Activated naive CD4-positive, alpha-beta T cell treated with anti-CD3 and anti-CD28 coated beads for 36 hours (primary cell): ENCODE measurements around the gene COA6. TPM values are rescaled to one million over a fixed set of nuclear protein-coding genes. Genes with fewer than 3 reads are reported as not detected.
"Not testable (repeated sequence)": the region's sequence is repeated elsewhere in the genome, so short reads cannot be mapped to it uniquely, and the experiment has no call there.

Source experiments
- CTCF ChIA-PET: fragments of 350-600 bp; sonication (Branson Sonifier 250); formaldehyde crosslinking; loops from one replicate; lab custom pipeline; 2021; ENCODE audit warnings: antibody characterized with exemption; lab: Charles Lee
- DNase-seq: peaks from one replicate; pipeline ENCODE4 v3.0.0-alpha.2; 2020
- H3K27ac Mint-ChIP-seq: one replicate; pipeline ENCODE4 v1.8.0; 2021; ENCODE audit warnings: mild to moderate bottlenecking, mixed read lengths
- H3K27me3 Mint-ChIP-seq: one replicate; pipeline ENCODE4 v1.8.0; 2021; ENCODE audit warnings: low read depth, mixed read lengths
- H3K36me3 Mint-ChIP-seq: one replicate; pipeline ENCODE4 v1.8.0; 2021; ENCODE audit warnings: low read depth, mixed read lengths
- H3K4me1 Mint-ChIP-seq: one replicate; pipeline ENCODE4 v1.8.0; 2021; ENCODE audit warnings: low read depth, mixed read lengths
- H3K4me3 Mint-ChIP-seq: one replicate; pipeline ENCODE4 v1.8.0; 2021; ENCODE audit warnings: mild to moderate bottlenecking, moderate library complexity, mixed read lengths
- H3K9me3 Mint-ChIP-seq: one replicate; pipeline ENCODE4 v1.8.0; 2021; ENCODE audit warnings: mixed read lengths
- intact Hi-C: fragments of 100-400 bp; cut with micrococcal nuclease; formaldehyde crosslinking; loops from one replicate; pipeline ENCODE4 v1.15.1; 2023
- total RNA-seq, 2 experiments: library from RNA; stranded (reverse); gene quantifications; one replicate each; pipeline ENCODE4 v1.2.3, GENCODE V29; 2021

The COA6 gene
- total RNA-seq, 2 experiments from 2014 or later: 45.8 to 50.2 TPM

GRCh38 chr1:234396871-234397270 lies 23.6 kb downstream of the COA6 start:
- Mint-ChIP-seq H3K27ac (peak overlapping the region; percentile 67), H3K4me3 (no peak overlapping the region), H3K9me3 (no peaks in the 10 kb centered on the region), H3K4me1 (peaks cover 43% of the 10 kb centered on the region), H3K36me3 (peaks cover 17% of the 10 kb centered on the region), H3K27me3 (no peaks in the 10 kb centered on the region)
- DNase-seq: no peak
- intact Hi-C loops: no loop called here
- CTCF ChIA-PET: no interaction called here

- no peak overlapping the region for H3K4me3 Mint-ChIP-seq
- peaks cover 50% of the 10 kb centered on the region for H3K4me1 Mint-ChIP-seq
- H3K27me3 Mint-ChIP-seq: no peaks in the 10 kb centered on the region
- H3K27ac Mint-ChIP-seq: peak overlapping the region; percentile 17
- CTCF ChIA-PET: interaction anchor here (0.6 to 2.5 kb wide), 8 partner anchors 9 to 1367 kb away, joined by 3 to 7 read pairs (median 4); no protein-coding TSS in a partner anchor
- no peaks in the 10 kb centered on the region for H3K9me3 Mint-ChIP-seq
- DNase-seq: no peak
- intact Hi-C loops: loop anchor here (1.0 to 2.0 kb wide), 4 partner anchors 24 to 613 kb away; partner anchors contain the start of genes COA6 and TARBP1
- peaks cover 15% of the 10 kb centered on the region for H3K36me3 Mint-ChIP-seq
Measured at GRCh38 chr1:234397732-234398131, 24.5 kb downstream of the COA6 start.

GRCh38 chr1:234398849-234399381 lies 25.7 kb downstream of the COA6 start:
- Mint-ChIP-seq H3K9me3 (no peaks in the 10 kb centered on the region), H3K4me1 (peaks cover 58% of the 10 kb centered on the region), H3K27ac (peak overlapping the region; percentile 91), H3K4me3 (peak overlapping the region; percentile 60), H3K36me3 (peaks cover 16% of the 10 kb centered on the region), H3K27me3 (no peaks in the 10 kb centered on the region)
- peak; percentile 23 for DNase-seq
- CTCF ChIA-PET: interaction anchor here (0.5 to 2.5 kb wide), 4 partner anchors 9 to 205 kb away, joined by 4 to 7 read pairs (median 6); no protein-coding TSS in a partner anchor
- intact Hi-C loops: loop anchor here (1.0 to 2.0 kb wide), 6 partner anchors 9 to 612 kb away; partner anchors contain the start of genes COA6 and TARBP1

GRCh38 chr1:234399515-234399914 lies 26.3 kb downstream of the COA6 start:
- peaks cover 15% of the 10 kb centered on the region for H3K36me3 Mint-ChIP-seq
- H3K4me1 Mint-ChIP-seq: peaks cover 55% of the 10 kb centered on the region
- H3K9me3 Mint-ChIP-seq, DNase-seq, H3K27me3 Mint-ChIP-seq: not testable (repeated sequence)
- peak overlapping the region; percentile 60 for H3K4me3 Mint-ChIP-seq
- CTCF ChIA-PET: interaction anchor here (1.1 to 2.5 kb wide), 2 partner anchors 72 to 205 kb away, joined by 4 to 7 read pairs; no protein-coding TSS in a partner anchor
- intact Hi-C loops: loop anchor here (1.0 to 2.0 kb wide), 5 partner anchors 9 to 611 kb away; partner anchors contain the start of gene TARBP1
- H3K27ac Mint-ChIP-seq: peak overlapping the region; percentile 91

- Mint-ChIP-seq H3K9me3 (no peaks in the 10 kb centered on the region), H3K4me3 (peak overlapping the region; percentile 17), H3K27ac (peak overlapping the region; percentile 80), H3K36me3 (peaks cover 15% of the 10 kb centered on the region), H3K27me3 (no peaks in the 10 kb centered on the region), H3K4me1 (peaks cover 61% of the 10 kb centered on the region)
- intact Hi-C loops: loop anchor here (2.0 to 10.0 kb wide), 4 partner anchors 200 to 584 kb away; no protein-coding TSS in a partner anchor
- CTCF ChIA-PET: no interaction called here
- DNase-seq: no peak
Measured at GRCh38 chr1:234400773-234401172, 27.5 kb downstream of the COA6 start.

- intact Hi-C loops: loop anchor here (2.0 to 10.0 kb wide), 4 partner anchors 199 to 583 kb away; no protein-coding TSS in a partner anchor
- CTCF ChIA-PET: interaction anchor here (1.2 kb wide), 1 partner anchor 615 kb away, joined by 3 read pairs; no protein-coding TSS in a partner anchor
- DNase-seq: no peak
- peaks cover 65% of the 10 kb centered on the region for H3K4me1 Mint-ChIP-seq
- H3K27me3 Mint-ChIP-seq: no peaks in the 10 kb centered on the region
- H3K27ac Mint-ChIP-seq: peak overlapping the region; percentile 80
- peaks cover 14% of the 10 kb centered on the region for H3K36me3 Mint-ChIP-seq
- H3K9me3 Mint-ChIP-seq: no peaks in the 10 kb centered on the region
- H3K4me3 Mint-ChIP-seq: peak overlapping the region; percentile 15
Measured at GRCh38 chr1:234401658-234402057, 28.4 kb downstream of the COA6 start.

GRCh38 chr1:234402939-234403338 lies 29.7 kb downstream of the COA6 start:
- H3K4me3 Mint-ChIP-seq: no peak overlapping the region
- H3K9me3 Mint-ChIP-seq: no peaks in the 10 kb centered on the region
- no peaks in the 10 kb centered on the region for H3K27me3 Mint-ChIP-seq
- DNase-seq: peak; percentile 31
- peaks cover 12% of the 10 kb centered on the region for H3K36me3 Mint-ChIP-seq
- H3K27ac Mint-ChIP-seq: peak overlapping the region; percentile 68
- CTCF ChIA-PET: no interaction called here
- intact Hi-C loops: loop anchor here (10.0 kb wide), 3 partner anchors 332 to 582 kb away; no protein-coding TSS in a partner anchor
- peaks cover 70% of the 10 kb centered on the region for H3K4me1 Mint-ChIP-seq

- peak; percentile 31 for DNase-seq
- H3K4me1 Mint-ChIP-seq: peaks cover 68% of the 10 kb centered on the region
- H3K36me3 Mint-ChIP-seq: peaks cover 14% of the 10 kb centered on the region
- peak overlapping the region; percentile 77 for H3K27ac Mint-ChIP-seq
- intact Hi-C loops: loop anchor here (5.0 to 10.0 kb wide), 6 partner anchors 329 to 1462 kb away; partner anchors contain the start of gene LYST
- no peaks in the 10 kb centered on the region for H3K9me3 Mint-ChIP-seq
- CTCF ChIA-PET: interaction anchor here (0.6 to 1.3 kb wide), 3 partner anchors 82 to 650 kb away, joined by 3 read pairs; no protein-coding TSS in a partner anchor
- H3K4me3 Mint-ChIP-seq: peak overlapping the region; percentile 7
- H3K27me3 Mint-ChIP-seq: no peaks in the 10 kb centered on the region
Measured at GRCh38 chr1:234405676-234406075, 32.4 kb downstream of the COA6 start.

- H3K4me3 Mint-ChIP-seq: no peak overlapping the region
- H3K27me3 Mint-ChIP-seq: no peaks in the 10 kb centered on the region
- no peaks in the 10 kb centered on the region for H3K9me3 Mint-ChIP-seq
- intact Hi-C loops: loop anchor here (5.0 to 10.0 kb wide), 6 partner anchors 328 to 1460 kb away; partner anchors contain the start of gene LYST
- no peak for DNase-seq
- peaks cover 13% of the 10 kb centered on the region for H3K36me3 Mint-ChIP-seq
- H3K4me1 Mint-ChIP-seq: peaks cover 57% of the 10 kb centered on the region
- peak overlapping the region; percentile 77 for H3K27ac Mint-ChIP-seq
- CTCF ChIA-PET: interaction anchor here (0.7 to 1.0 kb wide), 2 partner anchors 9 to 687 kb away, joined by 4 to 5 read pairs; no protein-coding TSS in a partner anchor
Measured at GRCh38 chr1:234406871-234407270, 33.6 kb downstream of the COA6 start.

- H3K27ac Mint-ChIP-seq: peak overlapping the region; percentile 95
- peaks cover 42% of the 10 kb centered on the region for H3K4me1 Mint-ChIP-seq
- H3K9me3 Mint-ChIP-seq: no peaks in the 10 kb centered on the region
- CTCF ChIA-PET: interaction anchor here (1.1 to 3.1 kb wide), 12 partner anchors 11 to 88 kb away, joined by 3 to 10 read pairs (median 5); no protein-coding TSS in a partner anchor
- peaks cover 13% of the 10 kb centered on the region for H3K36me3 Mint-ChIP-seq
- H3K27me3 Mint-ChIP-seq: no peaks in the 10 kb centered on the region
- peak overlapping the region; percentile 70 for H3K4me3 Mint-ChIP-seq
- DNase-seq: peak; percentile 88
- intact Hi-C loops: loop anchor here (1.0 to 10.0 kb wide), 16 partner anchors 9 to 1459 kb away; partner anchors contain the start of genes COA6, LYST and TARBP1
Measured at GRCh38 chr1:234408757-234409156, 35.5 kb downstream of the COA6 start.

- CTCF ChIA-PET: interaction anchor here (0.6 to 3.1 kb wide), 14 partner anchors 10 to 194 kb away, joined by 3 to 10 read pairs (median 4); no protein-coding TSS in a partner anchor
- DNase-seq: peak; percentile 47
- intact Hi-C loops: loop anchor here (1.0 to 10.0 kb wide), 15 partner anchors 16 to 1458 kb away; partner anchors contain the start of genes COA6, LYST and TARBP1
- Mint-ChIP-seq H3K9me3 (no peaks in the 10 kb centered on the region), H3K4me3 (peak overlapping the region; percentile 61), H3K27me3 (no peaks in the 10 kb centered on the region), H3K36me3 (peaks cover 14% of the 10 kb centered on the region), H3K27ac (peak overlapping the region; percentile 95), H3K4me1 (peaks cover 42% of the 10 kb centered on the region)
Measured at GRCh38 chr1:234409328-234409727, 36.1 kb downstream of the COA6 start.

GRCh38 chr1:234412830-234413229 lies 39.6 kb downstream of the COA6 start:
- Mint-ChIP-seq H3K9me3 (no peaks in the 10 kb centered on the region), H3K27ac (peak overlapping the region; percentile 65), H3K27me3 (no peaks in the 10 kb centered on the region), H3K4me1 (peaks cover 18% of the 10 kb centered on the region), H3K4me3 (no peak overlapping the region), H3K36me3 (peaks cover 17% of the 10 kb centered on the region)
- intact Hi-C loops: no loop called here
- CTCF ChIA-PET: interaction anchor here (0.6 to 1.4 kb wide), 3 partner anchors 12 to 275 kb away, joined by 3 to 4 read pairs (median 3); no protein-coding TSS in a partner anchor
- no peak for DNase-seq
